ENCODE data around the gene CYP3A7. TPM values are rescaled to one million over a fixed set of nuclear protein-coding genes. Genes with fewer than 3 reads are reported as not detected.
"Not testable (repeated sequence)": the region's sequence is repeated elsewhere in the genome, so short reads cannot be mapped to it uniquely, and the experiment has no call there.

CYP3A7 gene
- not detected for total RNA-seq
- long read RNA-seq = 0 reads

- no peak for ATAC-seq
- no peak for DNase-seq
- intact Hi-C loops (cut with micrococcal nuclease) = no loop called here
Measured at GRCh38 chr7:99734987-99735386, at the start of gene CYP3A7. Gene CYP3A7 (minus strand): TSS chr7:99735196. CDS start chr7:99735093, 103 bp downstream.

GRCh38 chr7:99784007-99784406 lies 49.0 kb upstream of the CYP3A7 start, which contains the start of gene CYP3A4:
Gene CYP3A4 (minus strand): TSS chr7:99784184. CDS start chr7:99784081, 103 bp downstream.
- DNase-seq (no peak), ATAC-seq (no peak)
- intact Hi-C loops (cut with micrococcal nuclease) = no loop called here

- ATAC-seq = no peak
- intact Hi-C loops (cut with micrococcal nuclease) = no loop called here
- no peak for DNase-seq
Measured at GRCh38 chr7:99782012-99782953, 47.3 kb upstream of the CYP3A7 start.

GRCh38 chr7:99780588-99780987 lies 45.6 kb upstream of the CYP3A7 start:
- intact Hi-C loops (cut with micrococcal nuclease) = no loop called here
- DNase-seq (no peak), ATAC-seq (no peak)

GRCh38 chr7:99779949-99780348 lies 45.0 kb upstream of the CYP3A7 start:
- intact Hi-C loops (cut with micrococcal nuclease) = no loop called here
- ATAC-seq = no peak
- DNase-seq = no peak

- intact Hi-C loops (cut with micrococcal nuclease) = no loop called here
- DNase-seq (no peak), ATAC-seq (no peak)
Measured at GRCh38 chr7:99778880-99779279, 43.9 kb upstream of the CYP3A7 start.

GRCh38 chr7:99773395-99773794 lies 38.4 kb upstream of the CYP3A7 start:
- intact Hi-C loops (cut with micrococcal nuclease); DNase-seq; ATAC-seq: not testable (repeated sequence)

- ATAC-seq (no peak), DNase-seq (no peak)
- intact Hi-C loops (cut with micrococcal nuclease) = no loop called here
Measured at GRCh38 chr7:99772565-99772964, 37.6 kb upstream of the CYP3A7 start.

- intact Hi-C loops (cut with micrococcal nuclease); DNase-seq; ATAC-seq: not testable (repeated sequence)
Measured at GRCh38 chr7:99769494-99769893, 34.5 kb upstream of the CYP3A7 start.

- intact Hi-C loops (cut with micrococcal nuclease) = no loop called here
- DNase-seq = no peak
- no peak for ATAC-seq
Measured at GRCh38 chr7:99768471-99768870, 33.5 kb upstream of the CYP3A7 start.

GRCh38 chr7:99767662-99768061 lies 32.7 kb upstream of the CYP3A7 start:
- no peak for ATAC-seq
- intact Hi-C loops (cut with micrococcal nuclease) = no loop called here
- no peak for DNase-seq

- intact Hi-C loops (cut with micrococcal nuclease) = no loop called here
- DNase-seq (no peak), ATAC-seq (no peak)
Measured at GRCh38 chr7:99766484-99767099, 31.6 kb upstream of the CYP3A7 start.

- intact Hi-C loops (cut with micrococcal nuclease) = no loop called here
- no peak for ATAC-seq
- no peak for DNase-seq
Measured at GRCh38 chr7:99764478-99764877, 29.5 kb upstream of the CYP3A7 start.

- DNase-seq (peak; percentile 51), ATAC-seq (peak; percentile 99)
- intact Hi-C loops (cut with micrococcal nuclease) = no loop called here
Measured at GRCh38 chr7:99762680-99763327, 27.8 kb upstream of the CYP3A7 start.

- intact Hi-C loops (cut with micrococcal nuclease) = no loop called here
- DNase-seq (no peak), ATAC-seq (no peak)
Measured at GRCh38 chr7:99755085-99755484, 20.1 kb upstream of the CYP3A7 start.

GRCh38 chr7:99752356-99752755 lies 17.4 kb upstream of the CYP3A7 start:
- ATAC-seq (no peak), DNase-seq (no peak)
- intact Hi-C loops (cut with micrococcal nuclease) = no loop called here

GRCh38 chr7:99751322-99752052 lies 16.5 kb upstream of the CYP3A7 start:
- DNase-seq; intact Hi-C loops (cut with micrococcal nuclease); ATAC-seq: not testable (repeated sequence)

- no peak for DNase-seq
- ATAC-seq = no peak
- intact Hi-C loops (cut with micrococcal nuclease) = no loop called here
Measured at GRCh38 chr7:99748846-99749579, 14.0 kb upstream of the CYP3A7 start.

Data from left ventricle myocardium superior (tissue), 1 donor.